ENCODE measurements around the gene MYCL.
"Not testable (repeated sequence)": the region's sequence is repeated elsewhere in the genome, so short reads cannot be mapped to it uniquely, and the experiment has no call there.

The MYCL gene

GRCh38 chr1:39917825-39918224, 16.1 kb upstream of the MYCL start:
- DNase-seq: no peak

GRCh38 chr1:39915499-39916129, 13.9 kb upstream of the MYCL start:
- DNase-seq: no peak

GRCh38 chr1:39913136-39913535, 11.4 kb upstream of the MYCL start:
- DNase-seq: not testable (repeated sequence)

DNA sequence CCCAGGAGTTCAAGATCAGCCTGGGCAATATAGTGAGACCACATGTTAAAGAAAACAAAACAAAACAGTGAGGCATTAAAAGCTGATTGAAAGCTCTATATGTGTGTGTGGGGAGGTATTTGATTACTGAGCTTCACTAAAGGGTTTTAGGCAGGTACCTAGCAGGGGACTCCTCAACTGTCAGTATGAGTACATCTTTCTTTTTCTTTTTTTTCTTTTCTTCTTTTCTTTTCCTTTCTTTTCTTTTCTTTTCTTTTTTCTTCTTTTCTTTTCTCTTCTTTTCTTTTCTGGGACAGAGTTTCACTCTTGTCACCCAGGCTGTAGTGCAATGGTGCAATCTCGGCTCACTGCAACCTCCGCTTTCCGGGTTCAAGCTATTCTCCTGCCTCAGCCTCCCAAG, 8.5 kb upstream of the MYCL start:
- no peak for DNase-seq

- no peak for DNase-seq
These were observed 6.8 kb upstream of the MYCL start for GRCh38 chr1:39908534-39908933.

- no peak for DNase-seq
These were observed 6.1 kb upstream of the MYCL start for GRCh38 chr1:39907528-39908453.

DNA sequence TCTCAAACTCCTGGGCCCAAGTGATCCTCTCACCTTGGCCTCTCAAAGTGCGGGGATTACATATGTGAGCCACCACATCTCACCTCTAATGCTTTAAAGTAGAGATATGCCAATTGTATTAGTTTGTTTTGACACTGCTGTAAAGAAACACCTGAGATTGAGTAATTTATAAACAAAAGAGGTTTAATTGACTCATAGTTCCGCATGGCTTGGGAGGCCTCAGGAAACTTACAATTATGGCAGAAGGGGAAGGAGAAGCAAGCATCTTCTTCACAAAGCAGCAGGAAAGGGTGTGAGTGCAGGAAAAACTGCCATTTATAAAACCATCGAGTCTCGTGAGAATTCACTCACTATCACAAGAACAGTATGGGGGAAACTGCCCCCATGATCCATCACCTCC, 3.5 kb upstream of the MYCL start:
- no peak for DNase-seq

- DNase-seq: no peak
These were observed 717 bp upstream of the MYCL start for GRCh38 chr1:39902460-39902807.

GRCh38 chr1:39901464-39901713, 328 bp downstream of the MYCL start:
- no peak for DNase-seq

DNA sequence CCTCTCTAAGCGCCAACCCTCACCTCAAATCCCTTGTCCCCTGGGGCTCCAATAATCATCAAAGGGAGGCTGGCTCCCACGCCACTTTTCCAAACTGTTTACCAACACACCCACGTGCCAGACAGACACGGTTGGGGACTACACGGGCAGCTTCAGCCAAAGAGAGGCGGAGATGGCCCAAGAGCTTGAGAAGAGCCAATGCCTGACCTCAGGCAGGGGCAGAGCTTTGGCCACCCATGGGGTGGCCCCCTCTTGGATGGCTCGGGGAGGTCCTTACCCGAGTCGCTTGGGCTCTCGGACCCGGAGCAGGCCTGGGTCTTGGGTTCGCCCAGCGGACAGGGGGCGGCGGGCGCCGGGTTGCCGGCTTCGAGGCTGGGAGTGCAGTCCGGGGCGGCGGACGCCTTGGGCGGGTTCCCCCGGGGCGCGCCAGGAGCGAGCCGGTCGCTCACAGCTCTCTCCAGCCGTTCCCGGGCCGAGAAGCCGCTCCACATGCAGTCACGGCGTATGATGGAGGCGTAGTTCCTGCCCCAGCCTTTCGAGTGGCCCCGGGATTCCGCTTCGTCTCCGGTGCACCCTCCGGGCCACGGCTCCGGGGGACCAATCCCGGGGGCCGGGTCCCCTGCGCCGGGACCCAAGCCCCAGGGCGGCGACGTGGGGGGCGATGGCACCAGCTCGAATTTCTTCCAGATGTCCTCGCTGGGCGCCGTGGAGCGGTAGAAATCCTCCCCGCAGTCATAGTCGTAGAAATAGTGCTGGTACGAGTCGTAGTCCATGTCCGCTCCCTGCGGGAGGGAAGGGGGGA, 854 bp downstream of the MYCL start:
- DNase-seq: no peak

GRCh38 chr1:39899611-39900538, 1.8 kb downstream of the MYCL start:
- no peak for DNase-seq

- DNase-seq: no peak
These were observed 2.8 kb downstream of the MYCL start for GRCh38 chr1:39898648-39899603.

GRCh38 chr1:39898191-39898590, 3.5 kb downstream of the MYCL start:
- no peak for DNase-seq

GRCh38 chr1:39896909-39897685, 4.6 kb downstream of the MYCL start:
- DNase-seq: no peak

DNA sequence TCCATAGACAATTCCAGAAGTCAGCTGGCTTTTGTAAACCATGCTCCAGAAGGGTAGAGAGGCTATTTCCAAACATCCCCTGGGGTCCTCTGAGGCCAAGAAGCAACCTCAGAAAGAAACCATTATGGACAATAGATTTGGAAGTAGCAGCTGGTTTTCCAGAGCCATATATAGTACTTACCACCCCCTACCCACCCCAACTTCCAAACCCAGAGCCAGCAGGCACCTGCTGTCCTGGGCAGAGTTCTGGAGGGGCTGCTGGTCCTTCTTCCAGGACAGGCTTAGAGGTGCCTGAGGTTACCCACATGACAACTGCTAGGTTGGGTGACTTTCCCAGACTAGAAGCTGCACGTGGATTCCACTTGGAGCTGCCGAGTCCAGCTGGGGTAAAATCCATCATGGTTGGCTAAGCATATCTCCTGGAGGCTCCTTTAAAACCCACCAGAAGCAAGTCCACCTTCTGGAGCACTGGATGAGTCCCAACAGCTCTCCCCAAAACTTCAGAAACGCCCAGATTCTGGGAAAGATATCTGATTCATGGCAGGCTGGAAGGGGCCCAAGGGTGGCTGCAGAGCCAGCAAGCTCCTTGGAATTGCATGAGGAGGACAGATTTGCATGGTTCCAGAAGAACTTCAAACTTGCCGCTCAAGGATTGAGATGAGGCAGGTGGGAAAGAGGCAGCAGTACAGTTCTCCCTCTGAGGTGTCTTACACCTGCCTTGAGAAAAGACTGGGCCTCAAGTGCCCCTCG, 5.8 kb downstream of the MYCL start:
- no peak for DNase-seq

- no peak for DNase-seq
These were observed 6.7 kb downstream of the MYCL start for GRCh38 chr1:39894884-39895495.

DNA sequence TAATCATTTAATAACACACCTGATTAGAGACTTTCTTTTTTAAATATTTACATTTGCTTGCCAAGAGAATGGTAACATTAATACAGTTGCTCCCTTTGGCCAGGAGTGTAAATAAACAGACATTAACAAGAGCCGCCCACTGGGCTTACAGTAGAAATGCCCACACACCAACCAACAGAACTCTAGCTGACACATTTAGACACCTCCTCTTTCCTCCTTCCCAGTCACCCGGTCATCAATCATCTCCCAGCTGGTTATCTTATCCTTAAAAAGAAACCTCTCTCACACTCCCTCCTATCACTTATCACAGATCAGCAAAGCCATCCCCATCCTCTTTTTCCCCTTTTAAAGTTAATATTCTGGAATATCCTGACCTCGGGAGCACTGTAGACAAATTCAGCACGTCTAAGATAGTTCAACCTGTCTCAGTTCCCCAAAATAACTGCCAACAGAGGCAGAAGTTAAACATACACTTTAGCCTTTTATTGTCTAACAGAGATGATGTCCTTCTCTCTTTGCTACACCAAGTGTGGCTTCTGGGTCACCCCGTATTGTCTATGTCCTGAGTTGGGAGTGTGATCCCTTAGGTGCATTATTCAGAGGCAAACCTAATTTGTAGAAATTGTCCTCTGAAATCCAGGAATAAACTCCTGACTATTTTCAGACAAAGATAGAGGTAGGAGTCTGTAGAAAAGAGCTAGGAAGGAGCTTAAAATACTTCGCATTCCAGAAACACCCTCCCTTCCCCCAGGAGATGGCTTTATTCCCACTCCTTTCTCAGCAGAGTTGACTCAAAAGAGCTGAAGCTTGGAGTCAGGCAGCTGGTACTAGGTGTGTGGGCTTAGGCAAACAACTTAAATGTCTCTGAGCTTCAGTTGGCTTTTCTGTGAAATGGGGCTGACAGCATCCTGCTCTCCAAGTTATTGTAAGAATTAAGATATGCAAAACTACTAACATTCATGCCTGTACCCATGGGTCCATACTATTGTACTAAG, 8.8 kb downstream of the MYCL start:
- no peak for DNase-seq

DNA sequence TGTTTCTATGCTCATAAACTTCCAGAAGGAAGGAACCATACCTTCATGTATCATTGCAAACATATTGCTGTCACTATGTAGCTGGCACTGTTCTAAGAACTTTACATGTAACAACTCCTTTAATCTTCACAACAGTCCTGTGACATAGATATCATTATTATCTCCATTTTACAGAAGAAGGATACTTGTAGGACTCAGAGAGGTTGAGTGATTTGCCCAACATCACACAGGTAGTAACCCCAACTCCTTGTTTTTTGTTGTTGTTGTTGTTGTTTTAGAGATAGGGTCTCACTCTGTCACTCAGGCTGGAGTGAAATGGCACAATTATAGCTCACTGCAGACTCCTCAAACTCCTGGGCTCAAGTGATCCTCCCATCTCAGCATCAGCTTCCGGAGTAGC, 10.8 kb downstream of the MYCL start:
- no peak for DNase-seq
